ENCODE results near the gene ZNF646. TPM values are rescaled to one million over a fixed set of nuclear protein-coding genes. Genes with fewer than 3 reads are reported as not detected.
"Not testable (repeated sequence)": the region's sequence is repeated elsewhere in the genome, so short reads cannot be mapped to it uniquely, and the experiment has no call there.

ZNF646 gene
- total RNA-seq, 1 donor from 2014 or later: 9.6 TPM

- intact Hi-C loops (cut with DNase I); DNase-seq (ENCODE audit: low spot score): not testable (repeated sequence)
These were observed 26.8 kb downstream of the ZNF646 start for GRCh38 chr16:31100876-31101641.

GRCh38 chr16:31105677-31106213 is 31.5 kb downstream of the ZNF646 start:
- DNase-seq (ENCODE audit: low spot score): peak; percentile 95
- intact Hi-C loops (cut with DNase I): no loop called here

GRCh38 chr16:31106509-31107464 is 32.6 kb downstream of the ZNF646 start:
- intact Hi-C loops (cut with DNase I): no loop called here
- no peak for DNase-seq (ENCODE audit: low spot score)

- intact Hi-C loops (cut with DNase I): no loop called here
- no peak for DNase-seq (ENCODE audit: low spot score)
These were observed 33.2 kb downstream of the ZNF646 start for GRCh38 chr16:31107465-31107867.

GRCh38 chr16:31108035-31108793 is 34.0 kb downstream of the ZNF646 start, which contains the start of gene BCKDK:
Gene BCKDK, plus strand, starts transcription at chr16:31108386. Its CDS starts 838 bp downstream, at chr16:31109224.
- DNase-seq (ENCODE audit: low spot score): peak; percentile 93
- intact Hi-C loops (cut with DNase I): no loop called here

- no peak for DNase-seq (ENCODE audit: low spot score)
- intact Hi-C loops (cut with DNase I): no loop called here
These were observed 34.8 kb downstream of the ZNF646 start for GRCh38 chr16:31108794-31109558.

- intact Hi-C loops (cut with DNase I): loop anchor here (10.0 kb wide), 1 partner anchor 75 kb away; the partner anchor contains the start of gene FUS
- no peak for DNase-seq (ENCODE audit: low spot score)
These were observed 35.4 kb downstream of the ZNF646 start for GRCh38 chr16:31109622-31110021.

- no peak for DNase-seq (ENCODE audit: low spot score)
- intact Hi-C loops (cut with DNase I): loop anchor here (10.0 kb wide), 1 partner anchor 74 kb away; the partner anchor contains the start of gene FUS
These were observed 36.1 kb downstream of the ZNF646 start for GRCh38 chr16:31110106-31111034.

- no peak for DNase-seq (ENCODE audit: low spot score)
- intact Hi-C loops (cut with DNase I): loop anchor here (2.0 to 10.0 kb wide), 2 partner anchors 31 to 73 kb away; partner anchors contain the start of gene FUS
These were observed 37.8 kb downstream of the ZNF646 start for GRCh38 chr16:31111881-31112466.

- intact Hi-C loops (cut with DNase I): loop anchor here (2.0 to 10.0 kb wide), 2 partner anchors 30 to 72 kb away; partner anchors contain the start of gene FUS
- DNase-seq (ENCODE audit: low spot score): no peak
These were observed 38.5 kb downstream of the ZNF646 start for GRCh38 chr16:31112711-31113110.

GRCh38 chr16:31113121-31114120 is 39.2 kb downstream of the ZNF646 start:
- DNase-seq (ENCODE audit: low spot score): no peak
- intact Hi-C loops (cut with DNase I): loop anchor here (2.0 to 10.0 kb wide), 2 partner anchors 29 to 71 kb away; partner anchors contain the start of gene FUS

- DNase-seq (ENCODE audit: low spot score): no peak
- intact Hi-C loops (cut with DNase I): loop anchor here (10.0 kb wide), 1 partner anchor 70 kb away; the partner anchor contains the start of gene FUS
These were observed 40.2 kb downstream of the ZNF646 start for GRCh38 chr16:31114468-31114867.

- intact Hi-C loops (cut with DNase I): loop anchor here (10.0 kb wide), 1 partner anchor 67 kb away; the partner anchor contains the start of gene FUS
- peak; percentile 99 for DNase-seq (ENCODE audit: low spot score)
These were observed 43.4 kb downstream of the ZNF646 start, which contains the start of gene KAT8 for GRCh38 chr16:31117384-31118222. Gene KAT8, plus strand, starts transcription at chr16:31117664. Its CDS starts 18 bp downstream, at chr16:31117682.
